Measurements from ENCODE around the gene EGFL8.
"Not testable (repeated sequence)": the region's sequence is repeated elsewhere in the genome, so short reads cannot be mapped to it uniquely, and the experiment has no call there.

EGFL8 gene

GRCh38 chr6:32164295-32164694 lies at the start of gene EGFL8:
EGFL8 (plus strand) TSS chr6:32164595; CDS start chr6:32166166, 1,571 bp downstream.
- DNase-seq: no peak

- no peak for DNase-seq
Observed at GRCh38 chr6:32114796-32115195, 49.6 kb upstream of the EGFL8 start.

- no peak for DNase-seq
Observed at GRCh38 chr6:32115623-32116022, 48.8 kb upstream of the EGFL8 start.

- no peak for DNase-seq
Observed at GRCh38 chr6:32116674-32117073, 47.7 kb upstream of the EGFL8 start.

- no peak for DNase-seq
Observed at GRCh38 chr6:32117461-32117860, 46.9 kb upstream of the EGFL8 start.

GRCh38 chr6:32118782-32119628 lies 45.4 kb upstream of the EGFL8 start:
- peak; percentile 69 for DNase-seq

GRCh38 chr6:32120573-32121059 lies 43.8 kb upstream of the EGFL8 start:
- DNase-seq: no peak

- no peak for DNase-seq
Observed at GRCh38 chr6:32123681-32124080, 40.7 kb upstream of the EGFL8 start.

- no peak for DNase-seq
Observed at GRCh38 chr6:32126880-32127279, 37.5 kb upstream of the EGFL8 start.

- DNase-seq: no peak
Observed at GRCh38 chr6:32127409-32127716, 37.0 kb upstream of the EGFL8 start.

GRCh38 chr6:32127717-32128592 lies 36.4 kb upstream of the EGFL8 start, which contains the start of gene ATF6B:
ATF6B (minus strand) TSS chr6:32128246; CDS start chr6:32128207, 39 bp downstream.
- DNase-seq: peak; percentile 98

- DNase-seq: no peak
Observed at GRCh38 chr6:32128751-32129296, 35.6 kb upstream of the EGFL8 start.

GRCh38 chr6:32129297-32130088 lies 34.9 kb upstream of the EGFL8 start:
- no peak for DNase-seq

GRCh38 chr6:32131439-32131948 lies 32.9 kb upstream of the EGFL8 start:
- DNase-seq: no peak

GRCh38 chr6:32132110-32132509 lies 32.3 kb upstream of the EGFL8 start:
- no peak for DNase-seq

- DNase-seq: no peak
Observed at GRCh38 chr6:32133786-32134185, 30.6 kb upstream of the EGFL8 start.

GRCh38 chr6:32137454-32137853 lies 26.9 kb upstream of the EGFL8 start:
- DNase-seq: no peak

GRCh38 chr6:32139590-32139989 lies 24.8 kb upstream of the EGFL8 start:
- DNase-seq: no peak

- no peak for DNase-seq
Observed at GRCh38 chr6:32140420-32141046, 23.9 kb upstream of the EGFL8 start.

GRCh38 chr6:32144238-32144637 lies 20.2 kb upstream of the EGFL8 start:
- not testable (repeated sequence) for DNase-seq

GRCh38 chr6:32146287-32146686 lies 18.1 kb upstream of the EGFL8 start:
- no peak for DNase-seq

- DNase-seq: no peak
Observed at GRCh38 chr6:32146687-32147086, 17.7 kb upstream of the EGFL8 start.
